ENCODE measurements around the gene EAF1.
A peak's percentile ranks its signal among the peaks of the same experiment; 100 is the strongest.
"Not testable (repeated sequence)": the region's sequence is repeated elsewhere in the genome, so short reads cannot be mapped to it uniquely, and the experiment has no call there.

Gene EAF1

DNA sequence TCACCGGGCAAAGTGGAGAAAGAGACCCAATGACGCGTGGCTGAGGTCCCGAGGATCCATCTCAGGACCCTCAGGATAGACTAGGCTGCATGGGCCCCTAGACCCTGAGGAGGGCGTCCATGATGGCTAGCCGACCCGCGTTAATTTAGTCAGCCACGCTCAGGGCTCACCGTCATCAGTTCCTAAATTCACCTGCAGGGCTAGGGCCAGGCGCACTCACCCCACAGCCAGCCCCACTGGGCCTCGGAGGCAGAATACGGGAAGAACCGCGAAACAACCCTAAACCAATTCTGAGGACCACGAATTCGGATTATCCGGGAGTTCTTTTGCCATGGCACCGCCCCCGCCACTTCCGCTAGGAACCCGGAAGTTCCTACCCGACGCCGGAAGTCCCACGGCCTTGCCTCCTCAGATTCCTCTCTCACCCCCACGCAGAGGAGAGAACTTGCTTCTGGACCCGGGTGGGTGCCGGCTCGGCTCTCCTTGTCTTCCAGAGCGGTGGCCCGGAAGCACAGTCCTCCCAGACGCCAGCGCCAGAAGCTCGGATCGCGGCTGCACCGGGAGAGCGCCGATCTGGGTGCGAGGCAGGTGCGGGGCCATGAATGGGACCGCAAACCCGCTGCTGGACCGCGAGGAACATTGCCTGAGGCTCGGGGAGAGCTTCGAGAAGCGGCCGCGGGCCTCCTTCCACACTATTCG lies at the start of gene EAF1, which contains the start of gene METTL6:
EAF1 (plus strand) TSS at position 417 of the 699 bp plus-strand sequence; CDS start at position 599, 182 bp downstream.
METTL6 (minus strand) TSS at position 363 of the 699 bp plus-strand sequence. CDS start 1,033 bp downstream, outside the sequence.
- peak; percentile 88 for DNase-seq

DNA sequence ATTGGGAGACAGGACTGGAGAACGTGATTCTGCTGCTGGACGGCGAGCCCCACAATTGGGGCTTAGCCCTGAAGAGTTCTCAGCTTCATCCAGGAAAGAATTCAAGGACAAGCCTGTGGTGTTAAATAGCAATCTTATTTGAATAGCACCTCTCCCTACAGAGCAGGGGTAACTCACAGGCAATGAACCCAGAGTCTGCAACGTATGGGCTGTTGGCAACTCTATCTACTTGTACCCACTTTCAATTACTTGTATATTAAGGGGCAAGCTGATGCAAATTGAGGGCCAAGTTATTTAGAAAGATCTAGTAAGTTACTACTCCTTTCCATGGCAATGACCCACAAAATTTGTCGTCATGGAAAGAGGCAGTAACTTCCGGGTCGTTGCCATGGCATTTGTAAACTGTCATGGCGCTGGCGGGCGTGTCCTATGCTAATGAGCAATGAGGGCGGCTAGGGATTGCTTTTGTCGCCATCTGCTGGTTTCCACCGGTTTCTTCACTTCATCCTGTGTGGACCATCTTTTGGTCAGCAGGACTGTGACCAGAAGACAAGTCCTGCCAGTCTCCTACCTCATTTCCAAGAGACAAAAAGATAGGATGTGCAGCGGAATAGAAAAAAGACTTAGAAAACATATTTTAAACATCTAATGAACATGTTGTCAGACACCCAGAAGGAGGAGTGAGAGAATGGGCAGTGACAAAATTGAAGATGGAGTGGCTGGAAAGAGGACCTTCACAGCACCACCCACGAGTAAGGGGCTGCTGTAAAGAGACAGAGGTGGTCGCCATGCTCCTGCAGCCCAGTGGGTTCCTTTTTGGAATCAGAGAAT lies 49.2 kb upstream of the EAF1 start:
- peak; percentile 88 for DNase-seq

DNA sequence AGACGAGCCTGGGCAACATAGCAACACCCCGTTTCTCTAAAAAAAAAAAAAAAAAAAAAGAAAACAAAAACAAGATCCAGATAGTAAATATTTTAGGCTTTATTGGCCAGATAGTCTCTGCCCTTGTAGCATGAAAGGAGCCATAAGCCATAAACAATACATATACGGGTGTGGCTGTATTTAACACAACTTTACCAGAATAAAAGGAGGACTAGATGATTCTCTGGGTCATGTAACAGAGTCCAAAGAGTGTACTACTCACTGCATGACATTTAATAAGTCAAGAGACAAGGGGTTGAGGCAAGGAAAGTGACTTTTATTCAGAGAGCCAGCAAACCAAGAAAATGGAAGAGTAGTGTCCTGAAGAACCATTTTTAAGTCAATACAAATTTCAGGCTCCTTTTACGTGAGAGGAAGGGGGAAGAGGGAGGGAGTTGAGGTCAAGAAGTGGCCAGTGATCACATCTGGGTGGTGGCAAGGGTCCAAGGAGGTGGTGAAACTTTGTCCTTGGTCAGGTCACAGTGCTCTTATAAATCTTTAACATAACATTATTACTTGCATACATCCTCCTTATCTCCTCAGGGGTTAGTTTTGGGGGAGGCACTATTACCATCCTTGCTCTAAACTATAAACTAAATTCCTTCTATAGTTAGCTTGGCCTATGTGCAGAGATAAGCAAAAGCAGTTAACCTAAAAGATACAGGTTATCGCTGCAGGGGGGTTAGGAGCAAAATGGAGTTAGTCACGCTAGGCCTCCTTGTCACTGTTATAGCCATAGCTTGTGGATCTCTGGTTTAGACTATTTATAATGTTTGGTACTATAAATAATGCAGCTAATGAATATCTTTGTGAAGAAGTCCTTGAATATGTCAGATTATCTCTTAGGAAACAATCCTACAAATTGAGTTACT lies 46.2 kb upstream of the EAF1 start:
- DNase-seq: no peak

DNA sequence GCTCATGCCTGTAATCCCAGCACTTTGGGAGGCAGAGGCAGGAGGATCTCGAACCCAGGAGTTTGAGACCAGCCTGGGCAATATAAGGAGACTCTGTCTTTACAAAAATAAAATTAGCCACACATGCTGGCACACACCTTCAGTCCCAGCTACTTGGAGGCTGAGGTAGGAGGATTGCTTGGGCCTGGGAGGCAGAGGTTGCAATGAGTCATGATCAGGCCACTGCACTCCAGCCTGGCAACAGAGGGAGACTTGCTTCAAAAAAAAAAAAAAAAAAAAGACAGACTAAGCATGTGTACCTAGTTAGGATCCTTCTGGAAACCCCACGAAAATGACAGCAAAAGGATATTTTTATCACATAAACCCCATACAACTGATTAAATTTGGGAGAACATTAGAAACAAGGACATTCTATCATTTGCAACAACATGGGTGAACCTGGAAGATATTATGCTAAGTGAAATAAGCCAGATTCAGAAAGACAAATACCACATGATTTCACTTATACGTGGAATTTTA lies 44.9 kb upstream of the EAF1 start:
- DNase-seq: no peak

DNA sequence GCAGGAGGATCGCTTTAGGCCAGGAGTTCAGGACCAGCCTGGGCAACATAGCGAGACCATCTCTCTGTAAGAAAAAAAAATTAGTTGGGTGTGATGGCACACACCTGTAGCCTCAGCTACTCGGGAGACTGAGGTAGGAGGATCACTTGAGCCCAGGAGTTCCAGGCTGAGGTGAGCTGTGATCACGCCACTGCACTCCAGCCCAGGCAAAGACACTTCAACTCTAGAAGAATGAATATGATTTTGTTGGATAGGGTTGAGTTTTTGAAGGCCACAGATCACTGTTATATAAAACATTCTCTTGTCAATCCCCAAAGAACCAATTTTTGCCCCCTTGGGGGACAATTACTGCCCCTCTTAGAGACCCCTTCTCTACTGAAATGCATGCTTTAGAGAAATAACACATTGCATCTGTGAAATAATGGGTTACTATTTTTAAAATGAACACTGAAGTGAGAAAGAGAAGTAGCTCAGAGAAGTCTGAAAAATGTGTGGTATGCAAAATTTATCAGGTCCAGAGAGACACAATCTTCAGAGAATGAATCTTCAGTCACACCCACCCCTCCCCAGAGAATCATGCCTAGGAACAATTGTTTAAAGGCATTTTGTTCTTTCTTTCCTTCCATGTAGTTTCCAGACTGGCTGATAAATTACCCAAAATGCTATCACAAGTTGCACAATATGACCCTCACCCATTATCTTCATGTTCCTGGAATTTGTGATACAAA lies 42.7 kb upstream of the EAF1 start:
- DNase-seq: no peak

DNA sequence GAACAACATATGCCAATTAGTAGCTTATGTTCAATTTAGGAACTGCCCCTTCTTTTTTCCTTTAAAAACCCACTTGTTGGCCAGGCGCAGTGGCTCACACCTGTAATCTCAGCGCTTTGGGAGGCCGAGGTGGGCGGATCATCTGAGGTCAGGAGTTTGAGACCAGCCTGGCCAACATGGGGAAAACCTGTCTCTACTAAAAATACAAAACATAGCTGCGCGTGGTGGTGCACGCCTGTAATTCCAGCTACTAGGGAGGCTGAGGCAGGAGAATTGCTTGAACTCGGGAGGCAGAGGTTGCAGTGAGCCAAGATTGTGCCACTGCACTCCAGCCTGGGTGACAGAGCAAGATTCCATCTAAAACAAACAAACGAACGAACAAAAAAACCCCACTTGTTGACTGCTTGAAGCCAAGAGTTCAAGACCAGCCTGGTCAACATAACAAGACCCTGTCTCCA lies 42.1 kb upstream of the EAF1 start:
- not testable (repeated sequence) for DNase-seq

DNA sequence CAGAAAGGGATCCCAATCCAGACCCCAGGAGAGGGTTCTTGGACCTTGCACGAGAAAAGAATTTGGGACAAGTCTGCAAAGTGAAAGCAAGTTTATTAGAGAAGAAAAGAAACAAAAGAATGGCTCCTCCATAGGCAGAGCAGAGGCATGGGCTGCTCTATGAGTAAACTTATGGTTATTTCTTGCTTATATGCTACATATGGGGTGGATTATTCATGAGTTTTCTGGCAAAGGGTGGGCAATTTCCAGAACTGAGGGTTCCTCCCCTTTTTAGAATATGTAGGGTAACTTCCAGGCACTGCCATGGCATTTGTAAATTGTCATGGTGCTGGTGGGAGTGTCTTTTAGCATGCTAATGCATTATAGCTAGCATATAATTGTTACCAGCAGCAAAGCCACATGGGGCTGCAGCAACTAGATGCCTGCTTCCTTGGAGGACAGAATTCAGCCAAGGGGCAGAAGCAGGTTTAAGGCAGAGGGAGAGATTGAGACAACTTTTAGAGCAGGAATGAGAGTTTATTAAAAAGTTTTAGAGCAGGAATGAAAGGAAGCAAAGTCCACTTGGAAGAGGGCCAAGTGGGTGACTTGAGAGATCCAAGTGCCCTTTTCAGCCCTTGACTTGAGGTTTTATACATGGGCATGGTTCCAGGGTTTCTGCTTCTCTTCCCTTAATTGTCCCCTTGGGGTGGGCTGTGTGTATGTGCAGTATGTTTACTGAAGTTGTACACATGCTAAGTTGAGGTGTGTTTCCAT lies 41.3 kb upstream of the EAF1 start:
- DNase-seq: no peak

DNA sequence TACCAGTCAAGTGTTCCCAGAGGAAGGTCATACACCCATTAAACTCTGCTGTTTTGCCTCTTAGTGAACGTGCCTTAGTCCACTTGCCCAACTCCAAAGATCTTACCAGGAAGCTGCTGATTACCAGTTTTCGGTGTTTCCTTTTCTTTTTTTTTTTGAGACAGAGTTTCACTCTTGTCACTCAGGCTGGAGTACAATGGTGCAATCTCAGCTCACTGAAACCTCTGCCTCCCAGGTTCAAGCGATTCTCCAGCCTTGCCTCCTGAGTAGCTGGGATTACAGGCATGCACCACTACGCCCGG lies 40.8 kb upstream of the EAF1 start:
- not testable (repeated sequence) for DNase-seq

DNA sequence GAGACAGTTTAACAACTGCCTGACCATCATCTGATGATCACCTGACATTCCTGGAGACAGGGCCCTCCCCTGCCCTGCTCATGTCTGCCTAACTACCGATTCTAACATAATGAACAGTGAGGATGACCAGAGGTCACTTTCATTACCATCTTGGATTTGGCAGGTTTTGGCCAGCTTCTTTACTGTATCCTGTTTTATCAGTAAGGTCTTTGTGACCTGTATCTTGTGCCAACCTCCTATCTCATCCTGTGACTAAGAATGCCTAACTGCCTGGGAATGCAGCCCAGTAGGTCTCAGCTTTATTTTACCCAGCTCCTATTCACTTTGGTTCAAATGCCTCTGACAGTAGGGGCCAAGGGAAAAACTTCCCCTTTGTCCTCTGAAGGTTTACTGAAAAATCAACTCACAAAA lies 40.2 kb upstream of the EAF1 start:
- DNase-seq: no peak

DNA sequence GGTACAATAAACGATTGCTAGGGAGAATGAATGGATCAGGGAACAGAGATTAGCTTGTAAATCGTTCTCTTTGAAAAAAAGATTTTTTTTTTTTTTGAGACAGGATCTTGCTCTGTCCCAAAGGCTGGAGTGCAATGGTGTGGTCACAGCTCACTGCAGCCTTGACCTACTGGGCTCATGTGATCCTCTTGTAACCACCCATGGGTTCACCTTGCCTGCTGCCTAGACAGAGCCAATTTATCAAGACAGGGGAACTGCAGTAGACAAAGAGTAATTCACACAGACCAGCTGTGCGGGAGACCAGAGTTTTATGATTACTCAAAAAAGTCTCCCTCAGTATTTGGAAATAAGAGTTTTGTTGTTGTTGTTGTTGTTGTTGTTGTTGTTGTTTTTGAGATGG lies 39.7 kb upstream of the EAF1 start:
- DNase-seq: no peak

DNA sequence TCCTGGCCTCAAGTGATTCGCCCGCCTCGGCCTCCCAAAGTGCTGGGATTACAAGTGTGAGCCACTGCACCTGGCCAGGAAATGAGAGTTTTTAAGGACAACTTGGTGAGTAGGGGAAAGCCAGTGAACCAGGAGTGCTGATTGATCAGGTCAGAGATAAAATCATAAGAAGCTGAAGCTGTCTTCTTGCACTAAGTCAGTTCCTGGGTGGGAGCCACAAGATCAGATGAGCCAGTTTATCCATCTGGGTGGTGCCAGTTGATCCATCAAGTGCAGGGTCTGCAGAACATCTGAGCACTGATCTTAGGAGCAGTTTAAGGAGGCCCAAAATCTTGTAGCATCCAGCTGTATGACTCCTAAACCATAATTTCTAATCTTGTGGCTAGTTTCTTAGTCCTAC lies 39.1 kb upstream of the EAF1 start:
- DNase-seq: not testable (repeated sequence)

DNA sequence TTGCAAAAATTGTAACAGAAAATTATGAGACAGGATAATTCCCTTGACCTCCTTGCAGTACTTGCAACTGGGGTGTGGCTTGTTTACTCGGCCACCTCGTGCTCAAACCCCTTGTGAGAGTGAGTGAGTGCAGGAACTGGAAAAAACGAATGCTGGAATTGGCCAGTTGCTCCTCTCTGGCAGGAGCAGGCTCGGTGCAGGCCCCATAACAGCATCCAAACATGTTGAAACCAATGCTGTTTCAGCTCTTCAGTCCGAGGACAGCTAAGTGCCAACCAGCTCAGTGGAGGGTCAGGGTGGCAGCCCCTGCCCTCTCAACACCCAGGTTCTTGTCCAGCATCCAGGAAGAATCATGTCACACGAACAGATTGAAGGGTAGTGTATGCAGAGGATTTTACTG lies 36.9 kb upstream of the EAF1 start:
- DNase-seq: no peak

DNA sequence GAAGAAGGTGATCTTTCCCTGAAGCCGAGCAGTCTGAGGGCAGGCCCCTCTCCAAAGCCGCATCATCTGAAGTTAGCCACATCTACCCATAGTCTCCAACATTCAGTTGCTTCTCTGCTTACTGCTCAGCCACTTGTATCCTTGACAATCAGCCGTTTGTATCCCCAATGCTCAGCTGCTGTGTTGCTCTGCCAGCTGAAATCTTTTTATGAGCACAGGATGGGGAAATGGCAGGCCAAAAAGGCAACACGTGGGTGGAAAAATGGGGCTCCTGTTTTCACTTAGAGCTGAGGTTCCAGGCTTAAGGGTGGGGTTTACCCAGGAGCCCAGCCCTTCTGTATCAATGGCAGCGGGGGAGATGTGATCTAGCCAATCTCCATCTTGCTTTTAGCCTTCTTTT lies 36.4 kb upstream of the EAF1 start:
- DNase-seq: no peak

DNA sequence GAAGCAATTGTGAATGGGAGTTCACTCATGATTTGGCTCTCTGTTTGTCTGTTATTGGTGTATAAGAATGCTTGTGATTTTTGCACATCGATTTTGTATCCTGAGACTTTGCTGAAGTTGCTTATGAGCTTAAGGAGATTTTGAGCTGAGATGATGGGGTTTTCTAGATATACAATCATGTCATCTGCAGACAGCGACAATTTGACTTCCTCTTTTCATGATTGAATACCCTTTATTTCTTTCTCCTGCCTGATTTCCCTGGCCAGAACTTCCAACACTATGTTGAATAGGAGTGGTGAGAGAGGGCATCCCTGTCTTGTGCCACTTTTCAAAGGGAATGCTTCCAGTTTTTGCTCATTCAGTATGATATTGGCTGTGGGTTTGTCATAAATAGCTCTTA lies 34.1 kb upstream of the EAF1 start:
- DNase-seq: not testable (repeated sequence)

DNA sequence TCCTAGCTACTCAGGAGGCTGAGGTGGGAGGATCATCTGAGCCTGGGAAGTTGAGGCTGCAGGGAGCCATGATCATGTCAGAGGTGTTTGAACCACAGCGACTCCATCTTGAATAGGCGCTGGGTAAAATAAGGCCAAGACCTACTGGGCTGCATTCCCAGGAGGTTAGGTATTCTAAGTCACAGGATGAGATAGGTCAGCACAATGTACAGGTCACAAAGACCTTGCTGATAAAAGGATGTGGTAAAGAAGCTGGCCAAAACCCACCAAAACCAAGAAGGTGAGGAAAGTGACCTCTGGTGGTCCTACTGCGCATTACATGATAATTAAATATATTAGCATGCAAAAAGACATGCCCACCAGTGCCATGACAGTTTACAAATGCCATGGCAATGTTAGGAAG lies 28.7 kb upstream of the EAF1 start:
- DNase-seq: not testable (repeated sequence)

DNA sequence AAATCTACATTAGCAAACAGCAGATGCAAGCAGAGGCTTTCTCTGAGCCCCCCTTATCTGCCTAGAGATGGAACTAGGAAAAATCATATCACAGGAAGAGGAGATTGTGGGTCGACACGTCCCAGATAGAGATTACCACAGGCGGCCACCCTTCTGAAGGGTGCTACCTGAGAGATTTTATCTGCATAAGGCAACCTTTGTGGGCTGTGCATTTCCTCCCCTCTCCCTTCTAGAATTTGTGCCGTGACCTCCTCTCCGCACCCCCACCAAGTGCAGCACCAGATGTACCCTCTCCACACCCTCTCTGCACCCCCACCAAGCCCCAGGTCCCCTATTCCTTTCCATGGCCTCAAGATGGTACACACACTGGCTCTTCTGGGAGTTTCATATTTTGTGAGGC lies 27.4 kb upstream of the EAF1 start:
- DNase-seq: no peak

DNA sequence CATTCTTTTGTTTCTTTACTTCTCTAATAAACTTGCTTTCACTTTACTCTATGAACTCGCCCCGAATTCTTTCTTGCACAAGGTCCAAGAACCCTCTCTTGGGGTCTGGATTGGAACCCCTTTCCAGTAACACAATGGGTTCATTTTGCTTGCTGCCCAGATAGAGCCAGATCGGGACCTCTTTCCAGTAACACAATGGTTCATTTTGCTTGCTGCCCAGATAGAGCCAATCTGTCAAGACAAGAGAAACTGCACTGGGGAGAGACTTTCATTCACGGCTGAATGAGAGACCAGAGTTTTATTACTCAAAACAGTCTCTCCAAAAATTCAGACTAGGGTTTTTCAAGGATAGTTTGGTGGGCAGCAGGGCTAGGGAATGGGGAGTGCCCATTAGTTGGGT lies 25.5 kb upstream of the EAF1 start:
- no peak for DNase-seq

DNA sequence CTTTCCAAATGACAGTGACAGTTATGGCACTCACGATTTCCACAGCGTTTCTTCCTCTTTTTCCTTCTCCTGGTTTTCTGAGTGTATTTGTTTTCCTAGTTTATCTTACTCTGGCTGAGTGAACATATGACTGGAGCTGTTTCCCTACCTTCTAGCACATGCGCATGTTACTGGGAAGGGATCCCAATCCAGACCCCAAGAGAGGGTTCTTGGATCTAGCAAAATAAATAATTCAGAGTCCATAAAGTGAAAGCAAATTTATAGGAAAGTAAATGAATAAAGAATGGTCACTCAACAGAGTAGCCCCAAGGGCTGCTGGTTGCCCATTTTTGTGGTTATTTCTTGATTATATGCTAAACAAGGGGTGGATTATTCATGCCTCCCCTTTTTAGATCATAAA lies 23.9 kb upstream of the EAF1 start:
- DNase-seq: no peak

DNA sequence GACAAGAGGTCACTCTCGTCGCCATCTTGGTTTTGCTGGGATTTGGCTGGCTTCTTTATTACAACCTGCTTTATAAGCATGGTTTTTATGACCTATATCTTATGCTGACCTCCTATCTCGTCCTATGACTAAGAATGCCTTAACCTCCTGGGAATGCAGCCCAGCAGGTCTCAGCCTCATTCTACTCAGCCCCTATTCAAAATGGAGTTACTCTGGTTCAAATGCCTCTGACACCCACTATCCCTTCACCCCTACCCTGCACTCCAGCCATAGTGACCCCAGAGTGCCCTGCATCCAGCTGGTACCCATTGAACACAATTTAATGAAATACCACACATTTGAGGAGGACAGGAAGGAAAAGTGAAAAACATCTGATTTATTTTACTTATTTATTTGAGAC lies 23.4 kb upstream of the EAF1 start:
- no peak for DNase-seq

DNA sequence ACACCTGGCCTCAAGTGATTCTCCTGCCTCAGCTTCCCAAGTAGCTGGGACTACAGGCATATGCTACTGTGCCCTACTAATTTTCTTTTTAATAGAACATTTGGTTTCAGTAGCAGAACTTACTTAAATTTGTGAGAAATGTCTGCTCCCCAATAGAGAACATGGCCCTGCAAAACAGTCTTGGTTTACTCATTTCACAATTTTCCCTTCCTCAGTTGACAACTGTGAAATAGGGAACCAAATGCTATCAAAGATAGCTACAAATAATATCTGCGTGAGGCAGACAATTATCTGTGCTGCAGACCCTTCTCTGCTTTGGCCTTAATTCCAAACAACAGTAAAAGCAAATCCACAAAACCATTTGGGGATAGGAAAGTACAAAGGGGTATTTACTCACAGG lies 22.6 kb upstream of the EAF1 start:
- no peak for DNase-seq

DNA sequence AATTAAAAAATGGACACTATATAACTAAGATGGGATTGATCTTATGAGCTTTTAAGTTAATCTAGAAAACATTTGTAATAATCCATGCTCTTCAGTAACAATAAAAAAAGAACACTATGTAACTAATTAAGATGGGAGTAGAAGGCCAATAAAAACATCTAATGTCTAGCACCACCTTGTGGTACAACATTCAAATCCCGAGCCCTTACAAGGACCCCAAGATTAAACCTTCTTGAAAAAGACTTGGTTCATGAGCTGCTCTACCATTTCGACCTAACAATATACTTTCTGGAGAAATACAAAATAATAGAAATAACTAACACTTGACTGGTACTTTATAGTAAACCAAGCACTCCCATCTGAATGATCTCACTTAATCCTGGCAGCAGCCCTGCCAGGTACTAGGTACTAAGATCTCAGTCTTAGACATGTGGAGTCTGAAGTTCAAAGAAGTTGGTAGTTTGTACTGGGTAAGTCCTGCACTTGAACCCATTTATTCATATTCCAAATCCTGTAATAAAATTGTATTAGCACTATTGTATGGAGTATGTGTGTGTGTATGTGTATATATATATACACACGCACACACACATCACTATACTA lies 21.8 kb upstream of the EAF1 start:
- no peak for DNase-seq
